ENCODE measurements around the gene LSAMP. TPM values are rescaled to one million over a fixed set of nuclear protein-coding genes. Genes with fewer than 3 reads are reported as not detected.

Gene LSAMP
- total and polyA plus RNA-seq, 2 of the 13 experiments (the other 11 are each of a cell fraction or from before 2014, with no cell fraction given), result not detected

- no peaks in the 10 kb centered on the region for H3K79me2 ChIP-seq (ENCODE audit: insufficient read depth, low read length)
- no peak overlapping the region for H3K4me2 ChIP-seq (ENCODE audit: low read depth, low read length)
- 3% methylated on average over 4 of the region's 4 CpGs for WGBS (ENCODE audit: low lambda C conversion rate)
- H3K27ac ChIP-seq (ENCODE audit: extremely low read length, insufficient read depth, low read length), result no peak overlapping the region
- in situ Hi-C loops (cut with HindIII; ENCODE audit: extremely low pct_ligation_motif_present, low pct_unique_long_range_greater_than_20kb) (no loop called here), intact Hi-C loops (cut with micrococcal nuclease; ENCODE audit: unreplicated experiment) (no loop called here)
- H4K20me1 ChIP-seq (ENCODE audit: insufficient read depth, low read length), result no peaks in the 10 kb centered on the region
- FAIRE-seq (no peak), DNase-seq (ENCODE audit: low spot score) (no peak), ATAC-seq (no peak)
- H3K9me3 ChIP-seq (ENCODE audit: low read length), result no peaks in the 10 kb centered on the region
- BruUV-seq (replicated peaks), result no TSS peak
- no peaks in the 10 kb centered on the region for H3K27me3 ChIP-seq (ENCODE audit: control insufficient read depth in 1 of 2, insufficient read depth in 2 of 2, low read length in 2 of 2)
- ChIA-PET POLR2A (no interaction called here), CTCF (ENCODE audit: low intra/inter-chr PET ratio, low total read pairs) (no interaction called here)
- H3K4me3 ChIP-seq (replicated peaks in 1 of 3; ENCODE audit: insufficient read depth in 1 of 3, low read depth in 2 of 3, low read length in 3 of 3), result no peak overlapping the region
- H3K9ac ChIP-seq (ENCODE audit: insufficient read depth, low read depth, low read length), result no peak overlapping the region
- H2AFZ ChIP-seq (ENCODE audit: low read length), result no peak overlapping the region
- H3K36me3 ChIP-seq (replicated peaks in 1 of 2; ENCODE audit: control insufficient read depth in 1 of 2, insufficient read depth in 2 of 2, low read length in 2 of 2), result no peaks in the 10 kb centered on the region
- H3K4me1 ChIP-seq (ENCODE audit: insufficient read depth, low read length), result no peaks in the 10 kb centered on the region
- TF ChIP-seq THAP8 (CRISPR knock-in tag; IDR thresholded peaks at IDR 0.05; ENCODE audit: borderline replicate concordance) (no peak), NFE2L1 (CRISPR knock-in tag; IDR thresholded peaks at IDR 0.05; ENCODE audit: borderline replicate concordance) (no peak), HIC2 (CRISPR knock-in tag; IDR thresholded peaks at IDR 0.05; ENCODE audit: low read depth) (no peak), ZNF207 (IDR thresholded peaks at IDR 0.05; ENCODE audit: borderline replicate concordance) (no peak), ZFP36 (IDR thresholded peaks at IDR 0.05; ENCODE audit: borderline replicate concordance, low read depth, low read length, partially characterized antibody) (no peak), ZNF512B (CRISPR knock-in tag; IDR thresholded peaks at IDR 0.05; ENCODE audit: borderline replicate concordance) (no peak), ZNF281 (CRISPR knock-in tag; IDR thresholded peaks at IDR 0.05; ENCODE audit: borderline replicate concordance) (no peak), CBX1 (IDR thresholded peaks at IDR 0.05; ENCODE audit: low read depth) (no peak), MYNN (CRISPR knock-in tag; IDR thresholded peaks at IDR 0.05; ENCODE audit: low read depth) (no peak), ZSCAN31 (CRISPR knock-in tag; IDR thresholded peaks at IDR 0.05; ENCODE audit: low read depth) (no peak), JDP2 (CRISPR knock-in tag; IDR thresholded peaks at IDR 0.05; ENCODE audit: borderline replicate concordance) (no peak)
These were observed 376.3 kb downstream of the LSAMP start for GRCh38 chr3:116069024-116069423.

Measured in HepG2 (cell line).